HK-2 (cell line): ENCODE results near the gene OBSCN.
"Not testable (repeated sequence)": the region's sequence is repeated elsewhere in the genome, so short reads cannot be mapped to it uniquely, and the experiment has no call there.

Experiments
- DNase-seq: peaks from one replicate; pipeline ENCODE4 v3.0.0-alpha.2; 2018; ENCODE audit not compliant: unreplicated experiment

OBSCN gene

GRCh38 chr1:228226956-228227791 is 19.3 kb downstream of the OBSCN start:
- no peak for DNase-seq

- not testable (repeated sequence) for DNase-seq
These were observed 20.3 kb downstream of the OBSCN start for GRCh38 chr1:228228147-228228546.

- no peak for DNase-seq
These were observed 20.8 kb downstream of the OBSCN start for GRCh38 chr1:228228601-228229074.

GRCh38 chr1:228231189-228231588 is 23.3 kb downstream of the OBSCN start:
- no peak for DNase-seq

- no peak for DNase-seq
These were observed 25.3 kb downstream of the OBSCN start for GRCh38 chr1:228233136-228233535.

- no peak for DNase-seq
These were observed 27.1 kb downstream of the OBSCN start for GRCh38 chr1:228234921-228235320.

- DNase-seq = no peak
These were observed 28.9 kb downstream of the OBSCN start for GRCh38 chr1:228236744-228237143.

GRCh38 chr1:228238007-228238406 is 30.2 kb downstream of the OBSCN start:
- DNase-seq = no peak

GRCh38 chr1:228238461-228238860 is 30.6 kb downstream of the OBSCN start:
- DNase-seq = no peak

- no peak for DNase-seq
These were observed 32.8 kb downstream of the OBSCN start for GRCh38 chr1:228240411-228241240.

- no peak for DNase-seq
These were observed 33.4 kb downstream of the OBSCN start for GRCh38 chr1:228241259-228241658.

- no peak for DNase-seq
These were observed 34.6 kb downstream of the OBSCN start for GRCh38 chr1:228242409-228242808.

- no peak for DNase-seq
These were observed 35.2 kb downstream of the OBSCN start for GRCh38 chr1:228243093-228243492.

GRCh38 chr1:228243989-228244388 is 36.1 kb downstream of the OBSCN start:
- not testable (repeated sequence) for DNase-seq

GRCh38 chr1:228245111-228245510 is 37.3 kb downstream of the OBSCN start:
- no peak for DNase-seq

GRCh38 chr1:228246216-228246900 is 38.5 kb downstream of the OBSCN start:
- DNase-seq = no peak

GRCh38 chr1:228249513-228250305 is 41.9 kb downstream of the OBSCN start:
- no peak for DNase-seq

GRCh38 chr1:228252476-228252875 is 44.6 kb downstream of the OBSCN start:
- not testable (repeated sequence) for DNase-seq

GRCh38 chr1:228256626-228257375 is 49.0 kb downstream of the OBSCN start:
- DNase-seq = no peak

GRCh38 chr1:228258486-228258885 is 50.6 kb downstream of the OBSCN start:
- no peak for DNase-seq
